Lower leg skin (tissue), 3 donors: ENCODE data around the gene AKR7A3.

Experiments
- POLR2A ChIP-seq, 2 donors: fragments of 450-650 bp; IDR thresholded peaks; one replicate each; pipeline ENCODE4 v1.6.1; 2016 to 2017; ENCODE audit warnings: antibody characterized with exemption in 2 of 2, mild to moderate bottlenecking in 1 of 2, moderate library complexity in 1 of 2
- TF ChIP-seq, protein P1 (sequence below), 3 donors: fragments of 450-650 bp; IDR thresholded peaks; one replicate each; pipeline ENCODE4 v1.5.1; 2016; ENCODE audit warnings: antibody characterized with exemption in 3 of 3, mild to moderate bottlenecking in 3 of 3, moderate library complexity in 2 of 3

- no peak for TF ChIP-seq POLR2A (IDR thresholded peaks at IDR 0.05)
- TF ChIP-seq, protein P1, sequence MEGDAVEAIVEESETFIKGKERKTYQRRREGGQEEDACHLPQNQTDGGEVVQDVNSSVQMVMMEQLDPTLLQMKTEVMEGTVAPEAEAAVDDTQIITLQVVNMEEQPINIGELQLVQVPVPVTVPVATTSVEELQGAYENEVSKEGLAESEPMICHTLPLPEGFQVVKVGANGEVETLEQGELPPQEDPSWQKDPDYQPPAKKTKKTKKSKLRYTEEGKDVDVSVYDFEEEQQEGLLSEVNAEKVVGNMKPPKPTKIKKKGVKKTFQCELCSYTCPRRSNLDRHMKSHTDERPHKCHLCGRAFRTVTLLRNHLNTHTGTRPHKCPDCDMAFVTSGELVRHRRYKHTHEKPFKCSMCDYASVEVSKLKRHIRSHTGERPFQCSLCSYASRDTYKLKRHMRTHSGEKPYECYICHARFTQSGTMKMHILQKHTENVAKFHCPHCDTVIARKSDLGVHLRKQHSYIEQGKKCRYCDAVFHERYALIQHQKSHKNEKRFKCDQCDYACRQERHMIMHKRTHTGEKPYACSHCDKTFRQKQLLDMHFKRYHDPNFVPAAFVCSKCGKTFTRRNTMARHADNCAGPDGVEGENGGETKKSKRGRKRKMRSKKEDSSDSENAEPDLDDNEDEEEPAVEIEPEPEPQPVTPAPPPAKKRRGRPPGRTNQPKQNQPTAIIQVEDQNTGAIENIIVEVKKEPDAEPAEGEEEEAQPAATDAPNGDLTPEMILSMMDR (IDR thresholded peaks at IDR 0.05): no peak
Measured at GRCh38 chr1:19311503-19311930, 22.9 kb upstream of the AKR7A3 start.
